ENCODE measurements around the gene PDXK.

PDXK gene

GRCh38 chr21:43691086-43691795 lies 27.7 kb upstream of the PDXK start:
- H3K27ac ChIP-seq: no peak overlapping the region
- no peak for TF ChIP-seq CTCF (IDR thresholded peaks at IDR 0.05)

GRCh38 chr21:43691801-43692200 lies 27.1 kb upstream of the PDXK start:
- Histone ChIP-seq H3K27ac (no peak overlapping the region), H3K4me3 (no peak overlapping the region)
- DNase-seq (ENCODE audit: low spot score): no peak
- TF ChIP-seq CTCF (IDR thresholded peaks at IDR 0.05): no peak

More at GRCh38 chr21:43691086-43691795, 27.7 kb upstream of the PDXK start:
- no peak for DNase-seq (ENCODE audit: low spot score)
- H3K4me3 ChIP-seq: no peak overlapping the region

DNA sequence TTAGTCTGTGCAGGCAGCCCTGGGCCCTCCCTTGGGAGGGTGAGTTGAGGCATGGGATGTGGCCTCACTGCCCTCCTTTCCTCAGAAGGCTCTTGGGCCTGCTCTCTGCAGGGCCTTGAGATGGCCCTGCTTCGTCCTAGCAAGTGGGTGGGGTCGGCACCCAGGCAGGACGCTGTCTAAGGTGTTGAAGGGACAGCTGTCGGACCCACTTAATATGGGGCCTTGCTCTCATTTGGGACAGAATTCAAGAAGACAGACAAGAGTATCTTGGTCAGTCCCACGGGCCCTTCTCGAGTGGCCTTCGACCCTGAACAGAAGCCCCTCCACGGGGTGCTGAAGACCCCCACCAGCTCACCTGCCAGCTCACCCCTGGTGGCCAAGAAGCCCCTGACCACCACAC lies 26.0 kb upstream of the PDXK start:
- Histone ChIP-seq H3K27ac (no peak overlapping the region), H3K4me3 (no peak overlapping the region)
- TF ChIP-seq CTCF (IDR thresholded peaks at IDR 0.05): no peak
- no peak for DNase-seq (ENCODE audit: low spot score)

DNA sequence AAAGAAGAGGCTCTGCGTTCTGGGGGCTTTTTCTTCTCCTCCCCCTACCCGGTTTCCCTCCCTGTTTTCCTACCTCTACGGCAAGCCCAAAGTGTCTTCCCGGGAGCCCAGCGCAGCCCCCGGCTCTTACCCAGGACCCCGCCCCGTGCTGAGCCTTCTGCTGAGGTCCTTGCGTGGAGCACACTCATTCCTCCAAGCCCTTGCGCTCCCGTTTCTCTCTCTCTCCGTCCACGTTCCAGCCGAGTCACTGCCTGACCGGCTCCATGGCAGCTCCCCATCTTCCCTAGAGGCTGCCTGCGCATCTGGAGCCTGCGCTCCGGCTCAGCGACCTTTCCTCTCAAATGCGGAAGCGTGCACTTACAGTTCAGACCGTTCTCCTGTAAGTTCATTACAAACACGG lies 24.9 kb upstream of the PDXK start:
- no peak for TF ChIP-seq CTCF (IDR thresholded peaks at IDR 0.05)
- DNase-seq (ENCODE audit: low spot score): no peak
- no peak overlapping the region for H3K4me3 ChIP-seq
- H3K27ac ChIP-seq: no peak overlapping the region

- no peak for TF ChIP-seq CTCF (IDR thresholded peaks at IDR 0.05)
- DNase-seq (ENCODE audit: low spot score): no peak
- no peak overlapping the region for H3K27ac ChIP-seq
- no peak overlapping the region for H3K4me3 ChIP-seq
These were observed 24.4 kb upstream of the PDXK start for GRCh38 chr21:43694437-43695079.

DNA sequence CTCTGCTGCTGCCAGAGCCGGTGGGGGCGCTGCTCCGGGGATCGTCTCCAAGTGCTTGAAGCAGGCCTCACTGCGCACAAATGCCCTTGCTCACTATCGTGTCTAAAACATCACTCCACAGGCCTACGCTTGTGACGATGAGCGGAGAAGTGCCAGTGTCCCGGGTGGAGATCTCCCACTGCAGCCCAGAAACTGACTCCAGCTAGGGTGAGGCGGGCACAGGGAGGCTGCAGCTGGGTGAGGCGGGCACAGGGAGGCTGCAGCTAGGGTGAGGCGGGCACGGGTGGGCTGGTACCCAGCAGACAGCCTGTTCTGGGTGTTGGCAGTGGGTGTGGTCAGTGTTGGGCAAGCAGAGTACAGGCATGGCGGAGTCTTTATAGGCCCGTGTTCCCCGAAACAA lies 22.7 kb upstream of the PDXK start:
- H3K4me3 ChIP-seq: no peak overlapping the region
- no peak for DNase-seq (ENCODE audit: low spot score)
- H3K27ac ChIP-seq: no peak overlapping the region
- no peak for TF ChIP-seq CTCF (IDR thresholded peaks at IDR 0.05)
